Measurements from ENCODE around the gene C2orf15. TPM values are rescaled to one million over a fixed set of nuclear protein-coding genes. Genes with fewer than 3 reads are reported as not detected.
A peak's percentile ranks its signal among the peaks of the same experiment; 100 is the strongest.
"Not testable (repeated sequence)": the region's sequence is repeated elsewhere in the genome, so short reads cannot be mapped to it uniquely, and the experiment has no call there.

Gene C2orf15
- total RNA-seq, 2 experiments from 2014 or later, result 0.47 to 0.58 TPM

DNA sequence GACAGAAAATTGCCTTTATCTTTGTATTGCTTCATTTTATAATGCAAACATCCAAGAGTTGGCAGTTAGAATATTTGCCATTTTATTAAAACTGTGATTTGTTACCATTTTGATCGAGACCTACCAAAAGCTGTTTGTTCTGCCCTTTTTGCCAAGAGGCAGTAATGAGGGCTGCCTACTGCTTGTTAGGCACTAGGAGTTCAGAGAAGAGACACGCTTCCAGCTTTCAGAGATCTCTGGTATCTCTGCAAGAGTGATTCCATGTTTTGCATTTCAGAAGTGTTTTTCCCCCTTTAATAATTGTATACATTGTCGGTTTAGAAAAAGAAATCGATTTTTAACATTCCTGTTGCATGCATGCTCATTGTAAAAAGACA, 40.1 kb downstream of the C2orf15 start:
- Mint-ChIP-seq H3K4me1 (peaks cover 50% of the 10 kb centered on the region), H3K36me3 (peaks cover 15% of the 10 kb centered on the region), H3K27ac (peak overlapping the region; percentile 94), H3K9me3 (ENCODE audit: low read depth) (no peaks in the 10 kb centered on the region), H3K4me3 (peak overlapping the region; percentile 98), H3K27me3 (no peaks in the 10 kb centered on the region)
- CTCF ChIA-PET, result interaction anchor here (0.7 to 2.9 kb wide), 5 partner anchors 9 to 308 kb away, joined by 3 to 20 read pairs (median 6); partner anchors contain the start of genes C2orf15, LIPT1, REV1 and TSGA10
- no peak for ATAC-seq
- DNase-seq, result no peak

DNA sequence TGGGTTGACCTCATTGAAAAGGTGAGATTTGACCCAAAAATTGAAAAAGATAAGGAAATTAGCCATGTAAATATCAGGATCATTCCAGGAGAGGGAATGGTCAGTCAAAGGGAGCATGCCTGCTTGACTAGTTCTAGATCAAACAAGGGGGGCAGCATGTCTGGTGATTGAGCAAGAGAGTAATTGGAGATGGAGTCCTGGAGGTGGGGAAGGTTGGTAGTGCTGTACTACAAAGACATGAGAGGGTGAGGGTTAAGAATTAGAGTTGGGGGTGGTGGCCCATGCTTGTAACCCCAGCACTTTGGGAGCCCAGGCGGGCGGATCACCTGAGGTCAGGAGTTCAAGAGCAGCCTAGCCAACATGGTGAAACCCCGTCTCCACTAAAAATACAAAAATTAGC, 41.5 kb downstream of the C2orf15 start:
- H3K4me3 Mint-ChIP-seq, result peak overlapping the region; percentile 13
- no peaks in the 10 kb centered on the region for H3K9me3 Mint-ChIP-seq (ENCODE audit: low read depth)
- CTCF ChIA-PET, result no interaction called here
- H3K4me1 Mint-ChIP-seq, result peaks cover 43% of the 10 kb centered on the region
- ATAC-seq (no peak), DNase-seq (no peak)
- no peak overlapping the region for H3K27ac Mint-ChIP-seq
- no peaks in the 10 kb centered on the region for H3K27me3 Mint-ChIP-seq
- peaks cover 15% of the 10 kb centered on the region for H3K36me3 Mint-ChIP-seq

DNA sequence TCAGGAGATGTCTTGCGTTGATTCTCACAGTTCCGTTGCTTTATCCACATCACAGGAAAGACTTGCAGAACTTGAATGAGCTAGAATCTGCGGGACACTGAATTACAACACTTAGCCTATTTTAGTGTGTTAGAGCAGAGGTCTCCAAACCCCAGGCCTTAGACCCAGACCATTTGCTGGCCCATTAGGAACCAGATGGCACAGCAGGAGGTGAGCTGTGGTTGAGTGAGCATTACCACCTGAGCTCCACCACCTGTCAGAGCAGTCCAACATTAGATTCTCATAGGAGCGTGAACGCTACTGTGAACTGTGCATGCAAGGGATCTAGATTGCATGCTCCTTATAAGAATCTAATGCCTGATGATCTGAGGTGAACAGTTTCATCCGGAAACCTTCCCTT, 43.3 kb downstream of the C2orf15 start:
- no peaks in the 10 kb centered on the region for H3K9me3 Mint-ChIP-seq (ENCODE audit: low read depth)
- CTCF ChIA-PET, result interaction anchor here (0.7 to 1.5 kb wide), 4 partner anchors 11 to 44 kb away, joined by 3 to 5 read pairs (median 4); no protein-coding TSS in a partner anchor
- H3K27ac Mint-ChIP-seq, result no peak overlapping the region
- peaks cover 18% of the 10 kb centered on the region for H3K36me3 Mint-ChIP-seq
- H3K27me3 Mint-ChIP-seq, result no peaks in the 10 kb centered on the region
- DNase-seq, result no peak
- no peak for ATAC-seq
- no peak overlapping the region for H3K4me3 Mint-ChIP-seq
- H3K4me1 Mint-ChIP-seq, result peaks cover 29% of the 10 kb centered on the region

DNA sequence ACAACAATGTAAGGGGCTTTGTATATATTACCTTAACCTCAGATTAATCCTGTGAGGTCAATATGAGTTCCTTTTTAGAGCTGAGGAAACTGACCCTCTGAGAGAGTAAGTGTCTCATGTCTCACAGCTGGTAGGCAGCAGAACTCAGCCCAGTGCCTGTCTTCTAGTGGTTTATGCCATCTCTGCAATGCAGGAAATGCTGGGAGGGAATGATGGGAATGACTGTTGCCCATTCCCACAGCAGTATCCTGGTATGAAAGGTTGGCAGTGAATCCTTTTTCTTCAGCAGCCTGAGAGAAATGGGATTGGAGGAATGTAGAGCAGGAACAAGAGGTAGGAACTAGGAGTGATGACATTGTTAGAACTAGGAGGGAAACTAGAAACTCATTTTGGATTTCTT, 45.5 kb downstream of the C2orf15 start:
- Mint-ChIP-seq H3K36me3 (peaks cover 30% of the 10 kb centered on the region), H3K27me3 (no peaks in the 10 kb centered on the region), H3K4me3 (no peak overlapping the region), H3K9me3 (ENCODE audit: low read depth) (no peaks in the 10 kb centered on the region), H3K27ac (no peak overlapping the region), H3K4me1 (peaks cover 18% of the 10 kb centered on the region)
- DNase-seq (no peak), ATAC-seq (no peak)
- CTCF ChIA-PET, result no interaction called here

DNA sequence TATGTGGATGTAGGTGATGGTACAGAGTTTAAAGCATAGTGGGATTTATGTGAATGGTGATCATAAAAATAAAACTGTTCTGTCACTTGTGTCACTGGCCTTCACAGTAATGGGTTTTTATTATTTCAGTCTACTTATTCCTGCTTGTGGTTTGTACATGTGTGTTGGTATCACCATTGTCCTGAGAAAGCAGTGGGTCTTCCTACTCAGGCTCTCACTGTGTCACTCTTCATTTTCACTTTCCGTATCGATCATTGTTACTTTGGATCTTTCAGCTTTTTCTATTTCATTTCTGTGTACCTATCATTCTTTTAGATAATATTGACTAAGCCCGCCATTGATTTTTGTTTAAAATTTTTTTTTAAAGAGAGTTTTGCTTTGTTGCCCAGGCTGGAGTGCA, 46.9 kb downstream of the C2orf15 start:
- H3K4me3 Mint-ChIP-seq, result no peak overlapping the region
- H3K27me3 Mint-ChIP-seq, result no peaks in the 10 kb centered on the region
- H3K4me1 Mint-ChIP-seq, result peaks cover 13% of the 10 kb centered on the region
- CTCF ChIA-PET, result no interaction called here
- H3K36me3 Mint-ChIP-seq, result peaks cover 42% of the 10 kb centered on the region
- ATAC-seq, result no peak
- H3K9me3 Mint-ChIP-seq (ENCODE audit: low read depth), result no peaks in the 10 kb centered on the region
- no peak for DNase-seq
- H3K27ac Mint-ChIP-seq, result no peak overlapping the region

DNA sequence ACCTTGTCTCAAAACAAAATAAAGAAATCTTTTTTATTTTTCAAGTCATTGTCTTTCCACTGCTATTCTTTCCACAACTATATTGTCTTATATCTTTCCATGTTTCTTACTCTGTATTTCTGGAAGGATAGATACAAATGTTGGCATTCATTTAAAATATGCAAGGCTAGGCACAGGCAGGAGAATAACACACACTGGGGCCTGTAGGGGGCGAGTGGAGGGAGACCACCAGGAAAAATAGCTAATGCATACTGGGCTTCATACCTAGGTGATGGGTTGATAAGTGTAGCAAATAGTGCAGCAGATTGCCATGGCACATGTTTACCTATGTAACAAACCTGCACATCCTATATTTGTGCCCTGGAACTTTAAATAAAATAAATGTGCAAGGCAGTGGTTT, 49.0 kb downstream of the C2orf15 start:
- Mint-ChIP-seq H3K9me3 (ENCODE audit: low read depth) (no peaks in the 10 kb centered on the region), H3K27ac (no peak overlapping the region), H3K4me1 (peaks cover 6% of the 10 kb centered on the region), H3K27me3 (no peaks in the 10 kb centered on the region), H3K4me3 (no peak overlapping the region), H3K36me3 (peaks cover 50% of the 10 kb centered on the region)
- CTCF ChIA-PET, result interaction anchor here (2.0 kb wide), 1 partner anchor 10 kb away, joined by 6 read pairs; the partner anchor contains the start of genes MITD1 and MRPL30
- DNase-seq (no peak), ATAC-seq (no peak)

DNA sequence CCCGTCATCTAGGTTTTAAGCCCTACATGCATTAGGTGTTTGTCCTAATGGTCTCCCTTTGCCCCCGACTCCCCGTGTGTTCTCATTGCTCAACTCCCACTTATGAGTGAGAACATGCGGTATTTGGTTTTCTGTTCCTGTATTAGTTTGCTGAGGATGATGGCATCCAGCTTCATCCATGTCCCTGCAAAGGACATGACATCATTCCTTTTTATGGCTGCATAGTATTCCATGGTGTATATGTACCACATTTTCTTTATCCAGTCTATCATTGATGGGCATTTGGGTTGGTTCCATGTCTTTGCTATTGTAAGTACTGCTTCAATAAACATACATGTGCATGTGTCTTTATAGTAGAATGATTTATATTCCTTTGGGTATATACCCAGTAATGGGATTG, 50.9 kb downstream of the C2orf15 start:
- not testable (repeated sequence) for H3K4me1 Mint-ChIP-seq; H3K4me3 Mint-ChIP-seq; ATAC-seq; DNase-seq; H3K27ac Mint-ChIP-seq; H3K27me3 Mint-ChIP-seq; H3K9me3 Mint-ChIP-seq (ENCODE audit: low read depth)
- peaks cover 54% of the 10 kb centered on the region for H3K36me3 Mint-ChIP-seq
- CTCF ChIA-PET, result interaction anchor here (1.0 kb wide), 1 partner anchor 11 kb away, joined by 3 read pairs; no protein-coding TSS in a partner anchor

DNA sequence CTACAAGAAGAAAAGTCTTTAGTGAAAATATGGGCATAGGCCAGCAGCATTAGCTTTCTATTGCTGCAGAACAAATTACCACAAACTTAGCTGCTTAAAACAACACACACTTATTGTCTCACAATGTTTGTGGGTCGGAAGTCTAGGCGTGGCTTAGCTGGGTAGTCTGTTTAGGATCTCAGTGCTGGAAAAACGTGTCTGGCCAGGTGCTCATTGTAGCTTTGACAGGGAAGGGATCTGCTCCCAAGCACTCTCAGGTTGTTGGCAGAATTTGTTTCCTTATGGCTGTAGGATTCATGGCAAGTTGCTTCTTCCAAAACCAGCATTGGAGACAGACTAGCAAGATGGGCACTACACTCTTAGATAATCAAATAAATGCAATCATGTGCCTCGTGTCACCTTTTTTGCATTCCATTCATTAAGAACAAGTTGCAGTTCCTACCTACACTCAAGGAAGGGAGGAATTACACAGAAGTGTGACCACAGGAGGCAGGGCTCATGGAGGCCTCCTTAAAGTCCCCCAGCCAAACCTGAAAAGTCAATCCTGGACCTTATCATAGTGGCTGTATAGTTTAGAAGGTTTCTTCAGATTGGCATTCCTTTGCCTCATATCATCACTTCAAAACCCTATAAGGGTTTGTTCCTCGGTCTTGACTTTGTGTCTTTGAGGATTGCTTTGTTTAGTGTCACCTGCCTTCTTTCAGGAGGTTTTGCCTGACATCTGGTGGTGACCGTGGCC, 56.8 kb downstream of the C2orf15 start:
- H3K27ac Mint-ChIP-seq, result no peak overlapping the region
- CTCF ChIA-PET, result interaction anchor here (1.5 kb wide), 1 partner anchor 14 kb away, joined by 5 read pairs; no protein-coding TSS in a partner anchor
- no peaks in the 10 kb centered on the region for H3K27me3 Mint-ChIP-seq
- no peak overlapping the region for H3K4me3 Mint-ChIP-seq
- no peak for ATAC-seq
- peaks cover 25% of the 10 kb centered on the region for H3K36me3 Mint-ChIP-seq
- no peaks in the 10 kb centered on the region for H3K4me1 Mint-ChIP-seq
- no peak for DNase-seq
- H3K9me3 Mint-ChIP-seq (ENCODE audit: low read depth), result no peaks in the 10 kb centered on the region

DNA sequence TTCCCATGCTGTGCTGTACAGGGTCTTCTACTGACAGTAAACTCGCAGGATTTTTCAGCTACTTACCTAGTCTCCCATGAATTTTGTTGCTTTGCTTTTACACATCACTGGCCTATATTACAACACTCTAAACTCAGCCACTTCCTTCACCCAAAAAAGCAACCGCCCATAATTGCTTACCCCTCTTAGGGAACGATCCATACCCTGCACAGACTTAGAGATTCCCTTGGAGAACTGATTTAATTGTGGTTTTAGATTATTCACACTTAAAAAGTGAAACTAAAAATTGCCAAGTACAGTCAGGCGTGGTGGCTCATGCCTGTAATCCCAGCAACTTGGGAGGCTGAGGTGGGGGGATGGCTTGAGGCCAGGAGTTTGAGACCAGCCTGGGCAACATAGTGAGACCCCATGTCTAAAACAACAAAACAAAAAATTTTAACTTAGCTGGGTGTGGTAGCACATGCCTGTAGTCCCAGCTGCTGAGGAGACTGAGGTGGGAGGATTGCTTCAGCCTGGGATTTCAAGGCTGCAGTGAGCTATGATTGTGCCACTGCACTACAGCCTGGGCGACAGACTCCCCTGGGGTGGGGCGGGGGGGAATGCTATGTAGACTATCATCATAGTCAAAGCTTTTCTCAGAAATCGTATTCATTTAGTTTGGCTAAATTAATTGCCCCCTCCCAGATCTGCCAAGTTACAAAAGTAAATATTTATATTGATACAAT, 58.7 kb downstream of the C2orf15 start:
- CTCF ChIA-PET, result no interaction called here
- H3K4me3 Mint-ChIP-seq, result no peak overlapping the region
- no peak overlapping the region for H3K27ac Mint-ChIP-seq
- peaks cover 2% of the 10 kb centered on the region for H3K9me3 Mint-ChIP-seq (ENCODE audit: low read depth)
- H3K4me1 Mint-ChIP-seq, result no peaks in the 10 kb centered on the region
- ATAC-seq, result no peak
- peaks cover 24% of the 10 kb centered on the region for H3K36me3 Mint-ChIP-seq
- no peak for DNase-seq
- no peaks in the 10 kb centered on the region for H3K27me3 Mint-ChIP-seq

Other genes starting within 250 kb of the C2orf15 start
- under 1 TPM; 0.18 to 0.35 TPM for gene CRACDL, start 205.5 kb upstream of the C2orf15 start, total RNA-seq
- gene TSGA10, start 13.2 kb downstream of the C2orf15 start, total RNA-seq, result 1 to 10 TPM; 5.0 to 7.2 TPM
- 1 to 10 TPM; 5.3 to 7.2 TPM for gene LIPT1, start 13.3 kb downstream of the C2orf15 start, total RNA-seq
- gene MITD1, start 39.4 kb downstream of the C2orf15 start, total RNA-seq, result 10 to 100 TPM; 57.4 to 63.1 TPM
- 10 to 100 TPM; 24.4 to 26.2 TPM for gene MRPL30, start 39.5 kb downstream of the C2orf15 start, total RNA-seq
- not detected for gene LYG2, start 114.0 kb downstream of the C2orf15 start, total RNA-seq
- 1 to 10 TPM in 1 of 2 experiments, under 1 TPM in 1; 0.98 to 1.8 TPM for gene LYG1, start 159.5 kb downstream of the C2orf15 start, total RNA-seq
- gene TXNDC9, start 194.6 kb downstream of the C2orf15 start, total RNA-seq, result 10 to 100 TPM; 29.0 to 34.1 TPM
- gene EIF5B, start 195.7 kb downstream of the C2orf15 start, total RNA-seq, result 10 to 100 TPM; 45.0 to 62.1 TPM